Fibroblast of lung (primary cell): ENCODE data around the gene BRD7.
A peak's percentile ranks its signal among the peaks of the same experiment; 100 is the strongest.

Source experiments
- EZH2 ChIP-seq: IDR thresholded peaks from 2 replicates; pipeline ENCODE4 v1.5.1; 2012; ENCODE audit warnings: low read length, control low read depth, mild to moderate bottlenecking; ENCODE audit errors: missing control alignments
- TF ChIP-seq, protein P1 (sequence below), 2 donors: IDR thresholded peaks in 1 of 2; conservative IDR thresholded peaks in 1 of 2; 1 replicate in 1 of 2; 2 replicates in 1 of 2; pipeline ENCODE4 v1.5.1; 2011 to 2012; ENCODE audit warnings: low read length in 2 of 2, control low read depth in 1 of 2, inconsistent platforms in 1 of 2, low read depth in 1 of 2, mild to moderate bottlenecking in 1 of 2

DNA sequence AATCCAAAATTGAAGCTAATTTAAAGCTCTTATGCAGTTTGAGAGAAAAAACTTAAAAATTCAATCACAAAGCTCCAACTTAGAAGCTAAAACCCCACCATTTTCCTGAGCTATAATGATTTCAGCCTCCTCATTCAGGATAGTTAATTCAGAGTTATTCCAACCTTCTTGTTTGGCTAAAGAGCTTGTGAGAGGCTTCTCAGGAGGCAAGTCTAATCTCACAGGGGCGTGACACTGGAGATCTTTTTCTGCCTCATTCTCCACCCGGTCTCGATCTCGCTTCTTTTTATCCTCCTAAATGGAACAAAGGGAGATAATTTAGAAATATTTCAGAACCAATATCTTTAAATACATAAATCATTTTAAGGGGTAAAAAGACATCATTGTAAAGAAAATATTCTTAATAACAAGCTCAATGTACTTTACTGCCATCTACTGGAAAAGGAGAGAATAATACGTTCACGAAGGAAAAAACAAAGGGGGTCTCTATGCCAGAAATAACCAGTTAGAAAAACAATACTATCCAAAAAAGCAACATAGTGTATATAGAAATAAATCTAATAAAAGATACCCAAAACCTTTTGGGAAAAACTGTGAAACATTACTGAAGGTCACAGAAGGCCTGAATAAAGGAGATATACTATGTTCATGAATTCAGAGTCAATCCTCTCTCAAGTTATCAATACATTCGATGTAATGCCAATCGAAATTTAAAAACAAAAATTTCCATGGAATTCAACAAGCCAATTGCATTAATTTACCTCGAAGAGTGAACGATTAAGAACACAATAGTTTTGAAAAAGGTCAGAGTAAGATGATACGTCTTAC lies 13.9 kb downstream of the BRD7 start:
- no peak for TF ChIP-seq EZH2
- TF ChIP-seq, protein P1, sequence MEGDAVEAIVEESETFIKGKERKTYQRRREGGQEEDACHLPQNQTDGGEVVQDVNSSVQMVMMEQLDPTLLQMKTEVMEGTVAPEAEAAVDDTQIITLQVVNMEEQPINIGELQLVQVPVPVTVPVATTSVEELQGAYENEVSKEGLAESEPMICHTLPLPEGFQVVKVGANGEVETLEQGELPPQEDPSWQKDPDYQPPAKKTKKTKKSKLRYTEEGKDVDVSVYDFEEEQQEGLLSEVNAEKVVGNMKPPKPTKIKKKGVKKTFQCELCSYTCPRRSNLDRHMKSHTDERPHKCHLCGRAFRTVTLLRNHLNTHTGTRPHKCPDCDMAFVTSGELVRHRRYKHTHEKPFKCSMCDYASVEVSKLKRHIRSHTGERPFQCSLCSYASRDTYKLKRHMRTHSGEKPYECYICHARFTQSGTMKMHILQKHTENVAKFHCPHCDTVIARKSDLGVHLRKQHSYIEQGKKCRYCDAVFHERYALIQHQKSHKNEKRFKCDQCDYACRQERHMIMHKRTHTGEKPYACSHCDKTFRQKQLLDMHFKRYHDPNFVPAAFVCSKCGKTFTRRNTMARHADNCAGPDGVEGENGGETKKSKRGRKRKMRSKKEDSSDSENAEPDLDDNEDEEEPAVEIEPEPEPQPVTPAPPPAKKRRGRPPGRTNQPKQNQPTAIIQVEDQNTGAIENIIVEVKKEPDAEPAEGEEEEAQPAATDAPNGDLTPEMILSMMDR (conservative IDR thresholded peaks at IDR 0.05 in 1 of 2, IDR thresholded peaks at IDR 0.05 in 1 of 2; ENCODE audit: low read depth in 1 of 2, low read length in 2 of 2) = peak; percentile 33 to 57
